Neural progenitor cell (in vitro differentiated cells): Measurements from ENCODE around the gene SYNDIG1L.

ENCODE experiments used
- EZH2 ChIP-seq: fragments of 200-600 bp; sonication (generic); IDR thresholded peaks from 2 replicates; pipeline ENCODE4 v1.6.1; 2017; ENCODE audit warnings: antibody characterized with exemption, mild to moderate bottlenecking, moderate library complexity
- EZH2phosphoT487 ChIP-seq: fragments of 200-600 bp; sonication (generic); IDR thresholded peaks from 2 replicates; pipeline ENCODE4 v1.6.1; 2017; ENCODE audit warnings: antibody characterized with exemption
- TF ChIP-seq, protein P1 (sequence below): fragments of 200-600 bp; sonication (generic); IDR thresholded peaks from 2 replicates; pipeline ENCODE4 v1.5.1; 2017; ENCODE audit warnings: antibody characterized with exemption, mild to moderate bottlenecking

DNA sequence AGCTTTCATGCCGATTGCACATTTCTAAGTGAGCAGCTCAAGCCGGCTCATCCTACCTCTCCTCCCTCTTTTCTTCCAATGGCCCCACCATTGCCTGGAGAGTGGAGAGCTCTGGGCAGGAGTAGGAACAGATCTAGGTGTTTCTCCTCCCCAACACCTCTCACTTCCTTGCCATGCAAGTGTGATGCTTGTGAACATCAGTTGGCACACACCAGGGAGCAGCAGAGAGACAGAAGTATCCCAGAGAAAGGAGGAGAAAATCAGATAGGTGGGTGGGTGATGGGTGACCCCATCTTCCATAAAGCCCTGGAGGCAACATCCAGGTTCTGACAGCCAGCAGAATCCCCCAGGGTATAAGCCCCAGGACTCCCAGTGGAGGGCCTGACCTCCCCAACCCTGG, 39.3 kb upstream of the SYNDIG1L start:
- TF ChIP-seq, protein P1, sequence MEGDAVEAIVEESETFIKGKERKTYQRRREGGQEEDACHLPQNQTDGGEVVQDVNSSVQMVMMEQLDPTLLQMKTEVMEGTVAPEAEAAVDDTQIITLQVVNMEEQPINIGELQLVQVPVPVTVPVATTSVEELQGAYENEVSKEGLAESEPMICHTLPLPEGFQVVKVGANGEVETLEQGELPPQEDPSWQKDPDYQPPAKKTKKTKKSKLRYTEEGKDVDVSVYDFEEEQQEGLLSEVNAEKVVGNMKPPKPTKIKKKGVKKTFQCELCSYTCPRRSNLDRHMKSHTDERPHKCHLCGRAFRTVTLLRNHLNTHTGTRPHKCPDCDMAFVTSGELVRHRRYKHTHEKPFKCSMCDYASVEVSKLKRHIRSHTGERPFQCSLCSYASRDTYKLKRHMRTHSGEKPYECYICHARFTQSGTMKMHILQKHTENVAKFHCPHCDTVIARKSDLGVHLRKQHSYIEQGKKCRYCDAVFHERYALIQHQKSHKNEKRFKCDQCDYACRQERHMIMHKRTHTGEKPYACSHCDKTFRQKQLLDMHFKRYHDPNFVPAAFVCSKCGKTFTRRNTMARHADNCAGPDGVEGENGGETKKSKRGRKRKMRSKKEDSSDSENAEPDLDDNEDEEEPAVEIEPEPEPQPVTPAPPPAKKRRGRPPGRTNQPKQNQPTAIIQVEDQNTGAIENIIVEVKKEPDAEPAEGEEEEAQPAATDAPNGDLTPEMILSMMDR = no peak
- TF ChIP-seq EZH2phosphoT487 (no peak), EZH2 (no peak)
